HCT116 (cell line): ENCODE measurements around the gene NSUN2.

Experiments used
- EGR1 ChIP-seq: IDR thresholded peaks from 2 replicates; pipeline ENCODE4 v1.6.1; 2012; ENCODE audit warnings: low read depth
- EZH2 ChIP-seq: fragments of 200-600 bp; sonication (generic); IDR thresholded peaks from 2 replicates; pipeline ENCODE4 v1.6.1; 2017; ENCODE audit warnings: antibody characterized with exemption, mixed run types
- POLR2A ChIP-seq: IDR thresholded peaks from 2 replicates; pipeline ENCODE4 v1.7.0; 2011; ENCODE audit warnings: borderline replicate concordance; ENCODE audit not compliant: insufficient read depth, insufficient read length; ENCODE audit errors: extremely low read depth
- RAD21 ChIP-seq: IDR thresholded peaks from 2 replicates; pipeline ENCODE4 v1.6.1; 2012; ENCODE audit warnings: low read depth, mild to moderate bottlenecking
- SRF ChIP-seq: IDR thresholded peaks from 2 replicates; pipeline ENCODE4 v1.6.1; 2012; ENCODE audit warnings: low read depth
- ZFX ChIP-seq: fragments of 450-650 bp; IDR thresholded peaks from 2 replicates; pipeline ENCODE4 v1.6.1; 2017
- ZNF274 ChIP-seq: fragments of 200-500 bp; sonication (Bioruptor generic); IDR thresholded peaks from 2 replicates; pipeline ENCODE4 v1.6.1; 2014; ENCODE audit warnings: mild to moderate bottlenecking, low read depth, low read length, inconsistent platforms
- TF ChIP-seq, protein P1 (sequence below): IDR thresholded peaks from 2 replicates; pipeline ENCODE4 v1.6.1; 2012
- TF ChIP-seq, protein P2 (sequence below), 3 experiments: fragments of 200-600 bp in 1 of 3; sonication (generic) in 1 of 3; IDR thresholded peaks in 2 of 3; conservative IDR thresholded peaks in 1 of 3; 2 replicates each; pipeline ENCODE4 v1.5.1; 2012 to 2017; ENCODE audit warnings: low read depth in 2 of 3, low read length in 2 of 3, antibody characterized with exemption in 1 of 3, borderline replicate concordance in 1 of 3, control low read depth in 1 of 3, mild to moderate bottlenecking in 1 of 3, mixed read lengths in 1 of 3, mixed run types in 1 of 3, moderate library complexity in 1 of 3; ENCODE audit not compliant: insufficient read depth in 1 of 3
- TF ChIP-seq, protein P3 (sequence below): IDR thresholded peaks from 2 replicates; pipeline ENCODE4 v1.6.1; 2012
- TF ChIP-seq, protein P4 (sequence below): IDR thresholded peaks from 2 replicates; pipeline ENCODE4 v1.6.1; 2012; ENCODE audit warnings: low read depth

DNA sequence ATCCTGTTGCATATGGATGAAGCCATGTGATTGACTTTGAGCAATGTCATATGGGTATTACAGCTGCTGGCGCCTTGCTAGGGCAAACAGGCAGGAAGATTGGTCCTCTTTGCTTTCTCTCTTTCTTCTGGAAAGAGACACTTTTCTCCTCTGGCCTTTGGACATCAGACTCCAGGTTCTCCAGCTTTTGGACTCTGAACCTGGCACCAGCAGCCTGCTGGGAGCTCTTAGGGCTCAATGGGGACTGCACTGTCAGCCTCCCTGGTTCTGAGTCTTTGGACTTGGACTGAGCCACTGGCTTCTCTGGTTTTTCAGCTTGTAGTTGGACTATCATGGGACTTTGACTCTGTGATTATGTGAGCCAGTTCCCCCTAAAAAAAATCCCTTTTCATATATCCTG lies 45.5 kb upstream of the NSUN2 start:
- TF ChIP-seq, protein P1, sequence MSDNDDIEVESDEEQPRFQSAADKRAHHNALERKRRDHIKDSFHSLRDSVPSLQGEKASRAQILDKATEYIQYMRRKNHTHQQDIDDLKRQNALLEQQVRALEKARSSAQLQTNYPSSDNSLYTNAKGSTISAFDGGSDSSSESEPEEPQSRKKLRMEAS: no peak
- TF ChIP-seq, protein P2, sequence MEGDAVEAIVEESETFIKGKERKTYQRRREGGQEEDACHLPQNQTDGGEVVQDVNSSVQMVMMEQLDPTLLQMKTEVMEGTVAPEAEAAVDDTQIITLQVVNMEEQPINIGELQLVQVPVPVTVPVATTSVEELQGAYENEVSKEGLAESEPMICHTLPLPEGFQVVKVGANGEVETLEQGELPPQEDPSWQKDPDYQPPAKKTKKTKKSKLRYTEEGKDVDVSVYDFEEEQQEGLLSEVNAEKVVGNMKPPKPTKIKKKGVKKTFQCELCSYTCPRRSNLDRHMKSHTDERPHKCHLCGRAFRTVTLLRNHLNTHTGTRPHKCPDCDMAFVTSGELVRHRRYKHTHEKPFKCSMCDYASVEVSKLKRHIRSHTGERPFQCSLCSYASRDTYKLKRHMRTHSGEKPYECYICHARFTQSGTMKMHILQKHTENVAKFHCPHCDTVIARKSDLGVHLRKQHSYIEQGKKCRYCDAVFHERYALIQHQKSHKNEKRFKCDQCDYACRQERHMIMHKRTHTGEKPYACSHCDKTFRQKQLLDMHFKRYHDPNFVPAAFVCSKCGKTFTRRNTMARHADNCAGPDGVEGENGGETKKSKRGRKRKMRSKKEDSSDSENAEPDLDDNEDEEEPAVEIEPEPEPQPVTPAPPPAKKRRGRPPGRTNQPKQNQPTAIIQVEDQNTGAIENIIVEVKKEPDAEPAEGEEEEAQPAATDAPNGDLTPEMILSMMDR (IDR thresholded peaks at IDR 0.05 in 2 of 3, conservative IDR thresholded peaks at IDR 0.05 in 1 of 3; ENCODE audit: borderline replicate concordance in 1 of 3, insufficient read depth in 1 of 3, low read depth in 2 of 3, low read length in 2 of 3): no peak
- no peak for TF ChIP-seq ZNF274
- TF ChIP-seq RAD21: no peak
- no peak for TF ChIP-seq EZH2
- TF ChIP-seq POLR2A: no peak
- no peak for TF ChIP-seq ZFX
- no peak for TF ChIP-seq SRF
- no peak for TF ChIP-seq EGR1
- TF ChIP-seq, protein P3, sequence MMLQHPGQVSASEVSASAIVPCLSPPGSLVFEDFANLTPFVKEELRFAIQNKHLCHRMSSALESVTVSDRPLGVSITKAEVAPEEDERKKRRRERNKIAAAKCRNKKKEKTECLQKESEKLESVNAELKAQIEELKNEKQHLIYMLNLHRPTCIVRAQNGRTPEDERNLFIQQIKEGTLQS: no peak
- TF ChIP-seq, protein P4, sequence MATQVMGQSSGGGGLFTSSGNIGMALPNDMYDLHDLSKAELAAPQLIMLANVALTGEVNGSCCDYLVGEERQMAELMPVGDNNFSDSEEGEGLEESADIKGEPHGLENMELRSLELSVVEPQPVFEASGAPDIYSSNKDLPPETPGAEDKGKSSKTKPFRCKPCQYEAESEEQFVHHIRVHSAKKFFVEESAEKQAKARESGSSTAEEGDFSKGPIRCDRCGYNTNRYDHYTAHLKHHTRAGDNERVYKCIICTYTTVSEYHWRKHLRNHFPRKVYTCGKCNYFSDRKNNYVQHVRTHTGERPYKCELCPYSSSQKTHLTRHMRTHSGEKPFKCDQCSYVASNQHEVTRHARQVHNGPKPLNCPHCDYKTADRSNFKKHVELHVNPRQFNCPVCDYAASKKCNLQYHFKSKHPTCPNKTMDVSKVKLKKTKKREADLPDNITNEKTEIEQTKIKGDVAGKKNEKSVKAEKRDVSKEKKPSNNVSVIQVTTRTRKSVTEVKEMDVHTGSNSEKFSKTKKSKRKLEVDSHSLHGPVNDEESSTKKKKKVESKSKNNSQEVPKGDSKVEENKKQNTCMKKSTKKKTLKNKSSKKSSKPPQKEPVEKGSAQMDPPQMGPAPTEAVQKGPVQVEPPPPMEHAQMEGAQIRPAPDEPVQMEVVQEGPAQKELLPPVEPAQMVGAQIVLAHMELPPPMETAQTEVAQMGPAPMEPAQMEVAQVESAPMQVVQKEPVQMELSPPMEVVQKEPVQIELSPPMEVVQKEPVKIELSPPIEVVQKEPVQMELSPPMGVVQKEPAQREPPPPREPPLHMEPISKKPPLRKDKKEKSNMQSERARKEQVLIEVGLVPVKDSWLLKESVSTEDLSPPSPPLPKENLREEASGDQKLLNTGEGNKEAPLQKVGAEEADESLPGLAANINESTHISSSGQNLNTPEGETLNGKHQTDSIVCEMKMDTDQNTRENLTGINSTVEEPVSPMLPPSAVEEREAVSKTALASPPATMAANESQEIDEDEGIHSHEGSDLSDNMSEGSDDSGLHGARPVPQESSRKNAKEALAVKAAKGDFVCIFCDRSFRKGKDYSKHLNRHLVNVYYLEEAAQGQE: no peak
